CD4-positive, alpha-beta T cell (primary cell): ENCODE measurements around the gene NOTCH1. TPM values are rescaled to one million over a fixed set of nuclear protein-coding genes. Genes with fewer than 3 reads are reported as not detected.

ENCODE experiments used
- ATAC-seq: fragments of 200-7000 bp; cut with Tn5 transposase; one replicate; pipeline ENCODE4 v1.10.0; 2022; ENCODE audit warnings: mild to moderate bottlenecking; ENCODE audit not compliant: poor library complexity
- CTCF ChIA-PET: fragments of 350-600 bp; sonication (Branson Sonifier 250); formaldehyde crosslinking; loops from one replicate; lab custom pipeline; 2021; ENCODE audit warnings: antibody characterized with exemption, inconsistent platforms; lab: Charles Lee
- POLR2A ChIA-PET: fragments of 350-600 bp; sonication (Branson Sonifier 250); formaldehyde crosslinking; loops from one replicate; lab custom pipeline; 2021; ENCODE audit warnings: antibody characterized with exemption, inconsistent platforms; lab: Charles Lee
- DNase-seq, 14 experiments: peaks; one replicate each; pipeline ENCODE4 v3.0.0-alpha.2; 2013 to 2020; ENCODE audit warnings: mixed read lengths in 2 of 14
- H3K27ac ChIP-seq, 2 donors: one replicate each; pipeline versions ENCODE4 v1.5.1 to v1.7.0; 2013; ENCODE audit warnings: low read length in 2 of 2, low read depth in 1 of 2, mild to moderate bottlenecking in 1 of 2
- H3K27me3 ChIP-seq, 2 experiments: 1 replicate in 1 of 2; 2 replicates in 1 of 2; pipeline versions ENCODE4 v1.6.1 to v1.7.0; 2013; ENCODE audit warnings: low read length in 2 of 2, control low read depth in 1 of 2, mild to moderate bottlenecking in 1 of 2, moderate library complexity in 1 of 2; ENCODE audit not compliant: insufficient read depth in 2 of 2, control insufficient read depth in 1 of 2
- H3K36me3 ChIP-seq: one replicate; pipeline ENCODE4 v1.6.1; 2013; ENCODE audit warnings: low read length, control low read depth; ENCODE audit not compliant: insufficient read depth
- H3K4me1 ChIP-seq: one replicate; pipeline ENCODE4 v1.6.1; 2013; ENCODE audit warnings: low read length, control low read depth; ENCODE audit not compliant: insufficient read depth
- H3K4me3 ChIP-seq: one replicate; pipeline ENCODE4 v1.5.1; 2013; ENCODE audit warnings: mild to moderate bottlenecking, low read length, moderate library complexity
- H3K9me3 ChIP-seq, 2 experiments: 1 replicate in 1 of 2; 2 replicates in 1 of 2; pipeline versions ENCODE4 v1.6.1 to v1.7.0; 2013; ENCODE audit warnings: low read length in 2 of 2, mild to moderate bottlenecking in 2 of 2, control low read depth in 1 of 2, moderate library complexity in 1 of 2; ENCODE audit not compliant: control insufficient read depth in 1 of 2, insufficient read depth in 1 of 2
- H3K27ac Mint-ChIP-seq: one replicate; pipeline ENCODE4 v1.8.0; 2020; ENCODE audit warnings: mixed read lengths
- H3K27me3 Mint-ChIP-seq: one replicate; pipeline ENCODE4 v1.8.0; 2021; ENCODE audit warnings: mixed read lengths
- H3K36me3 Mint-ChIP-seq: one replicate; pipeline ENCODE4 v1.8.0; 2021; ENCODE audit warnings: low read depth, mixed read lengths
- H3K4me1 Mint-ChIP-seq: one replicate; pipeline ENCODE4 v1.8.0; 2021; ENCODE audit warnings: low read depth, mixed read lengths
- H3K4me3 Mint-ChIP-seq: one replicate; pipeline ENCODE4 v1.8.0; 2020; ENCODE audit warnings: mild to moderate bottlenecking, mixed read lengths
- H3K9me3 Mint-ChIP-seq: one replicate; pipeline ENCODE4 v1.8.0; 2020; ENCODE audit warnings: mixed read lengths
- CTCF ChIP-seq: fragments of 200-600 bp; IDR thresholded peaks from one replicate; pipeline ENCODE4 v1.8.0; 2022; ENCODE audit warnings: antibody characterized with exemption, mild to moderate bottlenecking
- intact Hi-C, 2 experiments: fragments of 100-400 bp; cut with DNase I in 1 of 2; cut with micrococcal nuclease in 1 of 2; formaldehyde crosslinking; loops; one replicate each; pipeline versions ENCODE4 v1.15.1 to v1.9.0; 2023 to 2025; cut with DNase I, micrococcal nuclease
- total RNA-seq, 174 experiments: library from RNA in 2 of 174; stranded (reverse) in 2 of 174; gene quantifications; one replicate each; pipeline ENCODE4 v1.2.3 and lab custom pipeline; 2021 to 2026

The NOTCH1 gene
- total RNA-seq, 2 experiments from 2014 or later: 30.8 to 34.2 TPM

- ChIA-PET CTCF (no interaction called here), POLR2A (no interaction called here)
- no peak overlapping the region for H3K27ac ChIP-seq
- Mint-ChIP-seq H3K27me3 (no peaks in the 10 kb centered on the region), H3K9me3 (no peaks in the 10 kb centered on the region), H3K36me3 (peaks cover 85% of the 10 kb centered on the region), H3K4me3 (no peak overlapping the region), H3K27ac (no peak overlapping the region), H3K4me1 (no peaks in the 10 kb centered on the region)
- DNase-seq (no peak), ATAC-seq (no peak)
- H3K9me3 ChIP-seq: no peaks in the 10 kb centered on the region
- H3K36me3 ChIP-seq: peaks cover 89% of the 10 kb centered on the region
- intact Hi-C loops: loop anchor here in 1 of 2 experiments (2.0 kb wide), 1 partner anchor 19 kb away; no protein-coding TSS in a partner anchor
- no peak for TF ChIP-seq CTCF
- no peak overlapping the region for H3K4me3 ChIP-seq
- H3K4me1 ChIP-seq: no peaks in the 10 kb centered on the region
- H3K27me3 ChIP-seq: no peaks in the 10 kb centered on the region
Measured at GRCh38 chr9:136457326-136457725, 88.5 kb downstream of the NOTCH1 start.

GRCh38 chr9:136456258-136456657 is 89.6 kb downstream of the NOTCH1 start:
- H3K27ac ChIP-seq: no peak overlapping the region
- intact Hi-C loops: loop anchor here in 1 of 2 experiments (2.0 kb wide), 1 partner anchor 21 kb away; no protein-coding TSS in a partner anchor
- H3K4me1 ChIP-seq: no peaks in the 10 kb centered on the region
- H3K4me3 Mint-ChIP-seq: no peak overlapping the region
- DNase-seq (no peak), ATAC-seq (no peak)
- H3K4me3 ChIP-seq: no peak overlapping the region
- no peaks in the 10 kb centered on the region for H3K9me3 Mint-ChIP-seq
- H3K27me3 ChIP-seq: no peaks in the 10 kb centered on the region
- peaks cover 86% of the 10 kb centered on the region for H3K36me3 ChIP-seq
- no peak overlapping the region for H3K27ac Mint-ChIP-seq
- H3K4me1 Mint-ChIP-seq: no peaks in the 10 kb centered on the region
- ChIA-PET POLR2A (no interaction called here), CTCF (no interaction called here)
- peaks cover 82% of the 10 kb centered on the region for H3K36me3 Mint-ChIP-seq
- TF ChIP-seq CTCF: no peak
- H3K27me3 Mint-ChIP-seq: no peaks in the 10 kb centered on the region
- H3K9me3 ChIP-seq: no peaks in the 10 kb centered on the region

- Mint-ChIP-seq H3K4me3 (peak overlapping the region; percentile 15), H3K27ac (no peak overlapping the region), H3K9me3 (no peaks in the 10 kb centered on the region), H3K27me3 (no peaks in the 10 kb centered on the region), H3K4me1 (no peaks in the 10 kb centered on the region), H3K36me3 (peaks cover 84% of the 10 kb centered on the region)
- no peak overlapping the region for H3K27ac ChIP-seq
- H3K4me1 ChIP-seq: no peaks in the 10 kb centered on the region
- peak; percentile 25 for ATAC-seq
- H3K4me3 ChIP-seq: no peak overlapping the region
- no peak for TF ChIP-seq CTCF
- peaks cover 86% of the 10 kb centered on the region for H3K36me3 ChIP-seq
- CTCF ChIA-PET: no interaction called here
- intact Hi-C loops: loop anchor here in 1 of 2 experiments (2.0 kb wide), 1 partner anchor 21 kb away; no protein-coding TSS in a partner anchor
- DNase-seq: no peak
- POLR2A ChIA-PET: no interaction called here
- no peaks in the 10 kb centered on the region for H3K9me3 ChIP-seq
- H3K27me3 ChIP-seq: no peaks in the 10 kb centered on the region
Measured at GRCh38 chr9:136455043-136456002, 90.5 kb downstream of the NOTCH1 start.
